CD14-positive monocyte (primary cell): ENCODE results near the gene ALDH1A3. TPM values are rescaled to one million over a fixed set of nuclear protein-coding genes. Genes with fewer than 3 reads are reported as not detected.
A peak's percentile ranks its signal among the peaks of the same experiment; 100 is the strongest.

Experiments
- DNase-seq, 3 donors: peaks; one replicate each; pipeline ENCODE4 v3.0.0-alpha.2; 2011 to 2022
- H2AFZ ChIP-seq: 2 replicates; pipeline ENCODE4 v1.6.0; 2012; ENCODE audit warnings: mild to moderate bottlenecking, low read depth, low read length, inconsistent platforms; ENCODE audit not compliant: insufficient read depth, poor library complexity, severe bottlenecking
- H3K27ac ChIP-seq, 2 donors: 1 replicate in 1 of 2; 2 replicates in 1 of 2; pipeline ENCODE4 v1.5.1; 2012 to 2013; ENCODE audit warnings: low read length in 2 of 2, control low read depth in 1 of 2, inconsistent platforms in 1 of 2, low read depth in 1 of 2, mild to moderate bottlenecking in 1 of 2
- H3K27me3 ChIP-seq, 2 donors: one replicate each; pipeline versions ENCODE4 v1.6.0 to v1.6.1; 2011 to 2013; ENCODE audit warnings: low read length in 2 of 2; ENCODE audit not compliant: control insufficient read depth in 2 of 2, insufficient read depth in 2 of 2
- H3K36me3 ChIP-seq, 2 donors: replicated peaks in 1 of 2; 1 replicate in 1 of 2; 2 replicates in 1 of 2; pipeline versions ENCODE4 v1.5.1 to v1.6.1; 2012 to 2013; ENCODE audit warnings: low read length in 2 of 2, control low read depth in 1 of 2, inconsistent platforms in 1 of 2, mild to moderate bottlenecking in 1 of 2; ENCODE audit not compliant: insufficient read depth in 2 of 2, control insufficient read depth in 1 of 2
- H3K4me1 ChIP-seq, 2 donors: 1 replicate in 1 of 2; 2 replicates in 1 of 2; pipeline versions ENCODE4 v1.5.1 to v1.6.1; 2012 to 2013; ENCODE audit warnings: low read length in 2 of 2, control low read depth in 1 of 2, inconsistent platforms in 1 of 2, mild to moderate bottlenecking in 1 of 2, moderate library complexity in 1 of 2; ENCODE audit not compliant: insufficient read depth in 2 of 2, control insufficient read depth in 1 of 2
- H3K4me2 ChIP-seq: replicated peaks from 2 replicates; pipeline ENCODE3; 2012; ENCODE audit warnings: low read length, moderate library complexity, mild to moderate bottlenecking; ENCODE audit not compliant: poor library complexity, severe bottlenecking; ENCODE audit errors: extremely low read depth
- H3K4me3 ChIP-seq, 3 experiments: fragments of 200-600 bp in 1 of 3; sonication (generic) in 1 of 3; replicated peaks in 1 of 3; 1 replicate in 2 of 3; 2 replicates in 1 of 3; pipeline ENCODE4 v1.5.1; 2011 to 2013; ENCODE audit warnings: low read length in 3 of 3, mild to moderate bottlenecking in 3 of 3, control low read depth in 2 of 3, low read depth in 2 of 3, inconsistent platforms in 1 of 3, moderate library complexity in 1 of 3
- H3K79me2 ChIP-seq: 2 replicates; pipeline ENCODE4 v1.6.0; 2012; ENCODE audit warnings: mild to moderate bottlenecking, control low read depth, inconsistent platforms, low read length, moderate library complexity; ENCODE audit not compliant: insufficient read depth
- H3K9ac ChIP-seq: 2 replicates; pipeline ENCODE4 v1.6.0; 2017; ENCODE audit warnings: low read length, mild to moderate bottlenecking; ENCODE audit not compliant: insufficient read depth, poor library complexity, severe bottlenecking
- H3K9me3 ChIP-seq, 2 donors: replicated peaks in 1 of 2; 1 replicate in 1 of 2; 2 replicates in 1 of 2; pipeline versions ENCODE4 v1.5.1 to v1.6.1; 2012 to 2013; ENCODE audit warnings: low read length in 2 of 2, control low read depth in 1 of 2; ENCODE audit not compliant: control insufficient read depth in 1 of 2, insufficient read depth in 1 of 2
- H4K20me1 ChIP-seq: 2 replicates; pipeline ENCODE4 v1.6.0; 2012; ENCODE audit warnings: mild to moderate bottlenecking, low read length, control low read depth, moderate library complexity; ENCODE audit not compliant: insufficient read depth
- H3K27ac Mint-ChIP-seq, 7 donors: one replicate each; pipeline ENCODE4 v1.8.0; 2020; ENCODE audit warnings: mild to moderate bottlenecking in 7 of 7, mixed read lengths in 7 of 7, moderate library complexity in 6 of 7, inconsistent platforms in 2 of 7
- H3K27me3 Mint-ChIP-seq, 3 donors: one replicate each; pipeline ENCODE4 v1.8.0; 2021 to 2022; ENCODE audit warnings: low read depth in 3 of 3, mild to moderate bottlenecking in 3 of 3, mixed read lengths in 3 of 3, moderate library complexity in 3 of 3, inconsistent platforms in 1 of 3
- H3K36me3 Mint-ChIP-seq, 2 donors: one replicate each; pipeline ENCODE4 v1.8.0; 2020; ENCODE audit warnings: mixed read lengths in 2 of 2, inconsistent platforms in 1 of 2, mild to moderate bottlenecking in 1 of 2
- H3K4me1 Mint-ChIP-seq: one replicate; pipeline ENCODE4 v1.8.0; 2020; ENCODE audit warnings: mild to moderate bottlenecking, mixed read lengths
- H3K4me3 Mint-ChIP-seq, 2 donors: one replicate each; pipeline ENCODE4 v1.8.0; 2020; ENCODE audit warnings: mild to moderate bottlenecking in 2 of 2, mixed read lengths in 2 of 2, moderate library complexity in 1 of 2
- H3K9me3 Mint-ChIP-seq, 7 donors: one replicate each; pipeline ENCODE4 v1.8.0; 2020 to 2022; ENCODE audit warnings: mixed read lengths in 7 of 7, mild to moderate bottlenecking in 6 of 7, moderate library complexity in 6 of 7, inconsistent platforms in 2 of 7
- WGBS: methylation state at CpG from one replicate; pipeline ENCODE4 v1.1.5; 2013; ENCODE audit warnings: missing lambda C conversion rate; ENCODE audit not compliant: insufficient coverage; 5-methylcytosine and 5-hydroxymethylcytosine counted together
- intact Hi-C, 2 donors: fragments of 100-400 bp; cut with micrococcal nuclease; formaldehyde crosslinking; loops; one replicate each; pipeline versions ENCODE4 v1.15.0 to v1.15.1; 2023
- polyA plus RNA-seq, 3 donors: library from polyadenylated mRNA; depleted of rRNA in 1 of 3; unstranded in 2 of 3; stranded (reverse) in 1 of 3; fragments of 300-500 nt in 2 of 3; fragments of >200 nt in 1 of 3; fragmentation: Illumina TruSeq in 2 of 3; gene quantifications; 1 replicate in 2 of 3; 2 replicates in 1 of 3; pipeline ENCODE4 v1.2.3, GENCODE V29; 2012 to 2021
- TF ChIP-seq, protein P1 (sequence below): fragments of 200-600 bp; IDR thresholded peaks from one replicate; pipeline ENCODE4 v1.8.0; 2022; ENCODE audit warnings: antibody characterized with exemption, mild to moderate bottlenecking

Gene ALDH1A3
- polyA plus RNA-seq, 3 donors = not detected

DNA sequence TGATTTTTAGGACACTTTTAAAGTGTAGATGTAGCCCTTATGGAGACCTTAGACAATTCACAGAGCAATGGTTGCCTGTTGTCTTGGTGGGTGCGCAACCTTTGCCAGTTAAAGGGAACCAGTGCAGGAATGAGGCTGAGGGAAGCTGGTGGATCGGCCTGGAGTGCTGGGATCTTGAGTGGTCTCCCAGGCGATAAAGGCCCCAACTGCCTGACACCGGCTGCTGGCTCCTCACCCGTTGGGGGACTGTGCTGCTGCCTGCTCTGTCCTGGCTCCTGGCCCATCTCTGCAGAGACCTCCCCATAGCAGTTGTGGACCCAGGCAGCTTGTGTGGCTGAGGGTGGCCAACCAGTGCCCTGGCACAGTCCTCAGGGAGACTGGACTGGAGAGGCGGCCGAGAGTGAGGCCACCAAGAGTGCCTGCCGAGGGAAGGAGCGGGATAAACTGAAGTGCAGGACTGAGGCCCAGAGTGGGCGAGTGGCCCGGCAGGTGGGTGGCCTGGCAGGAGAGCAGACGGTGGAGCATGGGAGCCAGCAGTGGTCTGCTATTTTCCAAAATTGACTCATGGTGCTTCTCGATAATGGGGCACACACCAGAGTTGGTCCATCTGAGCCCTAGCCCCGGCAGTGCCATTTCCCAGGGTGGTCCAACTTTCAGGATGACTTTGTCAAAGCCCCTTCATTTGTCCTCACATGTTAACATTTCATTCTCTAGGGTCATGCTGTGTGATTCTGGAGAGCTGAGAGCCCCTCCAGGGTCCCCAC, 2.1 kb downstream of the ALDH1A3 start:
- no peak for DNase-seq
- no peak overlapping the region for H2AFZ ChIP-seq
- peaks cover 80 to 92% (median 80%) of the 10 kb centered on the region in 3 donors for H3K27me3 Mint-ChIP-seq

DNA sequence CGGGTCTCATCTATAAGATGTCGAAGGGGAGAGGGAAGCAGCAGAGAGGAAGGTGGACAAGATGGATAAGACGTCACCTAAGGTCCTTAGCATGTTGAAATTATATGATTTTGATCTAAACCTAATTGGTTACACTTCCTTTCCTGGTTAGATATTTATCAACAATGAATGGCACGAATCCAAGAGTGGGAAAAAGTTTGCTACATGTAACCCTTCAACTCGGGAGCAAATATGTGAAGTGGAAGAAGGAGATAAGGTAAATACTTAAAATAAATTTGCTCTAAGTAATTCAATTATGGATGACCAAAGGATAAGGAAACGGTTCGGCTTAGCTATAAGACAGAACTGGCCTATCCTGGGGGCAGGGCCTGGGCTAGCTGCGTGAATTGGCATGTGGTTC, 5.5 kb downstream of the ALDH1A3 start:
- H3K4me1 ChIP-seq = peaks cover 0 to 5% of the 10 kb centered on the region in 2 donors
- no peaks in the 10 kb centered on the region for H3K36me3 ChIP-seq
- no peak overlapping the region for H2AFZ ChIP-seq
- TF ChIP-seq, protein P1, sequence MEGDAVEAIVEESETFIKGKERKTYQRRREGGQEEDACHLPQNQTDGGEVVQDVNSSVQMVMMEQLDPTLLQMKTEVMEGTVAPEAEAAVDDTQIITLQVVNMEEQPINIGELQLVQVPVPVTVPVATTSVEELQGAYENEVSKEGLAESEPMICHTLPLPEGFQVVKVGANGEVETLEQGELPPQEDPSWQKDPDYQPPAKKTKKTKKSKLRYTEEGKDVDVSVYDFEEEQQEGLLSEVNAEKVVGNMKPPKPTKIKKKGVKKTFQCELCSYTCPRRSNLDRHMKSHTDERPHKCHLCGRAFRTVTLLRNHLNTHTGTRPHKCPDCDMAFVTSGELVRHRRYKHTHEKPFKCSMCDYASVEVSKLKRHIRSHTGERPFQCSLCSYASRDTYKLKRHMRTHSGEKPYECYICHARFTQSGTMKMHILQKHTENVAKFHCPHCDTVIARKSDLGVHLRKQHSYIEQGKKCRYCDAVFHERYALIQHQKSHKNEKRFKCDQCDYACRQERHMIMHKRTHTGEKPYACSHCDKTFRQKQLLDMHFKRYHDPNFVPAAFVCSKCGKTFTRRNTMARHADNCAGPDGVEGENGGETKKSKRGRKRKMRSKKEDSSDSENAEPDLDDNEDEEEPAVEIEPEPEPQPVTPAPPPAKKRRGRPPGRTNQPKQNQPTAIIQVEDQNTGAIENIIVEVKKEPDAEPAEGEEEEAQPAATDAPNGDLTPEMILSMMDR = no peak
- H3K27ac Mint-ChIP-seq = no peak overlapping the region
- no peaks in the 10 kb centered on the region for H4K20me1 ChIP-seq
- H3K27me3 ChIP-seq = peaks cover 58 to 89% of the 10 kb centered on the region in 2 donors
- no peak overlapping the region for H3K9ac ChIP-seq
- no peaks in the 10 kb centered on the region for H3K36me3 Mint-ChIP-seq
- intact Hi-C loops = no loop called here
- peaks cover 8% of the 10 kb centered on the region for H3K4me1 Mint-ChIP-seq
- H3K27me3 Mint-ChIP-seq = peaks cover 78 to 93% (median 83%) of the 10 kb centered on the region in 3 donors
- H3K79me2 ChIP-seq = no peaks in the 10 kb centered on the region
- WGBS = no CpG with 5 or more reads among the region's 8 CpGs
- H3K4me2 ChIP-seq = no peak overlapping the region
- H3K9me3 Mint-ChIP-seq = peaks cover 0 to 3% (median 0%) of the 10 kb centered on the region in 7 donors
- peaks cover 0 to 13% of the 10 kb centered on the region in 2 donors for H3K9me3 ChIP-seq
- H3K4me3 ChIP-seq = no peak overlapping the region
- DNase-seq = no peak
- no peak overlapping the region for H3K27ac ChIP-seq
- peak overlapping the region in 1 of 2 donors; percentile 44 for H3K4me3 Mint-ChIP-seq

More for the DNA sequence above, 2.1 kb downstream of the ALDH1A3 start:
- intact Hi-C loops = no loop called here
- TF ChIP-seq, protein P1 = no peak
- peaks cover 0 to 9% (median 3%) of the 10 kb centered on the region in 7 donors for H3K9me3 Mint-ChIP-seq
- H4K20me1 ChIP-seq = no peaks in the 10 kb centered on the region
- no peaks in the 10 kb centered on the region for H3K79me2 ChIP-seq
- 92% methylated on average over 13 of the region's 14 CpGs for WGBS
- H3K4me1 Mint-ChIP-seq = peaks cover 8% of the 10 kb centered on the region
- no peaks in the 10 kb centered on the region for H3K36me3 Mint-ChIP-seq
- no peaks in the 10 kb centered on the region for H3K36me3 ChIP-seq
- H3K9ac ChIP-seq = no peak overlapping the region
- peak overlapping the region in 1 of 2 donors; percentile 86 for H3K4me3 Mint-ChIP-seq
- no peak overlapping the region for H3K4me3 ChIP-seq
- no peak overlapping the region for H3K27ac Mint-ChIP-seq
- H3K4me1 ChIP-seq = peaks cover 0 to 12% of the 10 kb centered on the region in 2 donors
- H3K9me3 ChIP-seq = peaks cover 0 to 21% of the 10 kb centered on the region in 2 donors
- H3K4me2 ChIP-seq = no peak overlapping the region
- H3K27me3 ChIP-seq = peaks cover 62 to 82% of the 10 kb centered on the region in 2 donors
- H3K27ac ChIP-seq = no peak overlapping the region
